OCI-LY7 (cell line): ENCODE results near the gene GPSM3. TPM values are rescaled to one million over a fixed set of nuclear protein-coding genes. Genes with fewer than 3 reads are reported as not detected.

Experiments used
- BruUV-seq: library from RNA; stranded (reverse); fragments of 400-500 nt; replicated peaks from 2 replicates; lab custom pipeline; 2021; lab: Mats Ljungman, UMichigan
- CTCF ChIA-PET: fragments of 300-600 bp; sonication (Branson Sonifier 250); formaldehyde crosslinking; loops from one replicate; lab custom pipeline; 2022; ENCODE audit warnings: antibody characterized with exemption; ENCODE audit not compliant: unreplicated experiment; lab: Charles Lee
- POLR2A ChIA-PET: fragments of 300-600 bp; sonication (Branson Sonifier 250); formaldehyde crosslinking; loops from one replicate; lab custom pipeline; 2022; ENCODE audit warnings: antibody characterized with exemption; lab: Charles Lee
- DNase-seq: peaks from one replicate; pipeline ENCODE4 v3.0.0-alpha.2; 2015; ENCODE audit warnings: low spot score
- H2AFZ ChIP-seq: fragments of 200-600 bp; sonication (generic), shearing (Covaris generic); 2 replicates; pipeline ENCODE4 v1.6.1; 2014; ENCODE audit warnings: mild to moderate bottlenecking, antibody characterized with exemption, low read length, moderate library complexity
- H3K27ac ChIP-seq: fragments of 200-600 bp; sonication (generic); 2 replicates; pipeline ENCODE4 v1.5.1; 2014; ENCODE audit warnings: mixed run types, low read depth, mild to moderate bottlenecking, moderate library complexity, low read length, inconsistent platforms; ENCODE audit not compliant: poor library complexity, severe bottlenecking
- H3K36me3 ChIP-seq: fragments of 200-600 bp; sonication (generic); 2 replicates; pipeline ENCODE4 v1.6.1; 2014; ENCODE audit warnings: mild to moderate bottlenecking, antibody characterized with exemption, low read length, moderate library complexity, mixed read lengths; ENCODE audit not compliant: insufficient read depth
- H3K4me1 ChIP-seq: fragments of 200-600 bp; sonication (generic); 2 replicates; pipeline ENCODE4 v1.5.1; 2014; ENCODE audit warnings: mild to moderate bottlenecking, low read length; ENCODE audit not compliant: insufficient read depth, poor library complexity, severe bottlenecking
- H3K4me2 ChIP-seq: fragments of 200-600 bp; sonication (generic); 2 replicates; pipeline ENCODE4 v1.6.1; 2014; ENCODE audit warnings: mild to moderate bottlenecking, low read length
- H3K4me3 ChIP-seq: fragments of 200-600 bp; sonication (generic); 2 replicates; pipeline ENCODE4 v1.5.1; 2014; ENCODE audit warnings: mild to moderate bottlenecking, low read depth, low read length; ENCODE audit not compliant: poor library complexity, severe bottlenecking
- H3K79me2 ChIP-seq: fragments of 200-600 bp; sonication (generic); 2 replicates; pipeline ENCODE4 v1.6.1; 2016; ENCODE audit warnings: low read depth, mild to moderate bottlenecking, low read length, moderate library complexity, mixed read lengths; ENCODE audit not compliant: insufficient read depth
- H3K9me2 ChIP-seq: fragments of 200-600 bp; sonication (generic); 2 replicates; pipeline ENCODE4 v1.6.1; 2016; ENCODE audit warnings: mild to moderate bottlenecking, low read length, mixed read lengths; ENCODE audit not compliant: insufficient read depth
- H3K9me3 ChIP-seq: fragments of 200-600 bp; sonication (generic); 2 replicates; pipeline ENCODE4 v1.6.1; 2014; ENCODE audit warnings: mild to moderate bottlenecking, mixed run types, low read length, mixed read lengths
- H4K20me1 ChIP-seq: fragments of 200-600 bp; sonication (generic); 2 replicates; pipeline ENCODE4 v1.6.1; 2014; ENCODE audit warnings: mild to moderate bottlenecking, antibody characterized with exemption, low read length, moderate library complexity, mixed read lengths; ENCODE audit not compliant: insufficient read depth
- EZH2phosphoT487 ChIP-seq: fragments of 200-600 bp; sonication (generic); IDR thresholded peaks from 2 replicates; pipeline ENCODE4 v1.6.1; 2018; ENCODE audit warnings: low read depth, borderline replicate concordance, mild to moderate bottlenecking, mixed run types, antibody characterized with exemption, low read length, moderate library complexity, mixed read lengths
- intact Hi-C: fragments of 100-400 bp; cut with micrococcal nuclease; formaldehyde crosslinking; loops from one replicate; pipeline ENCODE4 v1.10.0; 2022; ENCODE audit not compliant: unreplicated experiment
- total RNA-seq, 2 experiments: library from RNA; depleted of rRNA in 1 of 2; stranded (reverse); fragments of >200 nt in 1 of 2; shearing (Covaris generic) in 1 of 2; gene quantifications; 2 replicates each; pipeline ENCODE4 v1.2.3, GENCODE V29; 2014 to 2022
- TF ChIP-seq, protein P1 (sequence below): fragments of 200-600 bp; sonication (generic); conservative IDR thresholded peaks from 2 replicates; pipeline ENCODE4 v1.5.1; 2014; ENCODE audit warnings: mild to moderate bottlenecking, antibody characterized with exemption, low read length, moderate library complexity, mixed read lengths

The GPSM3 gene
- total RNA-seq, 2 experiments from 2014 or later = 94.4 to 100 TPM

DNA sequence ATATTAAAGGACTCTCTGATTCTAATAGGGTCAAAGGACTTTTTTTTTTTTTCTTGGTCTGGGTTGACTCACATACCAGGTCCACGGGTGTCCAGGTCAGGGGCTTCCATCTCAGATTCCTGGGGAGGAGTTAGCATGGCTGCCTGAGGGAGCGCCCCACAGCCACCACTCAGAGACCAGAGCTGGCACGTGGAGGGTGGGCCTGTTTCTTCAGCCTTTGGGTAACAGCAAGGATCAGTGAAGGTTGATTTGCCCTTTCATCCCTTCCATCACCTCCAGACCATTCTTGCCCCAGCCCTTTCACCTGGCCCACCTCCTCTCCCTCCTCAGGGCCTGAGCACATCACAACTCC, 5.9 kb upstream of the GPSM3 start:
- no peaks in the 10 kb centered on the region for H3K36me3 ChIP-seq
- peaks cover 39% of the 10 kb centered on the region for H3K4me1 ChIP-seq
- no peak for DNase-seq
- BruUV-seq = no TSS peak
- H3K4me3 ChIP-seq = no peak overlapping the region
- ChIA-PET POLR2A (no interaction called here), CTCF (no interaction called here)
- no peaks in the 10 kb centered on the region for H3K9me3 ChIP-seq
- no peak overlapping the region for H3K27ac ChIP-seq
- H4K20me1 ChIP-seq = no peaks in the 10 kb centered on the region
- intact Hi-C loops = no loop called here
- no peaks in the 10 kb centered on the region for H3K9me2 ChIP-seq
- no peak overlapping the region for H3K4me2 ChIP-seq
- TF ChIP-seq, protein P1, sequence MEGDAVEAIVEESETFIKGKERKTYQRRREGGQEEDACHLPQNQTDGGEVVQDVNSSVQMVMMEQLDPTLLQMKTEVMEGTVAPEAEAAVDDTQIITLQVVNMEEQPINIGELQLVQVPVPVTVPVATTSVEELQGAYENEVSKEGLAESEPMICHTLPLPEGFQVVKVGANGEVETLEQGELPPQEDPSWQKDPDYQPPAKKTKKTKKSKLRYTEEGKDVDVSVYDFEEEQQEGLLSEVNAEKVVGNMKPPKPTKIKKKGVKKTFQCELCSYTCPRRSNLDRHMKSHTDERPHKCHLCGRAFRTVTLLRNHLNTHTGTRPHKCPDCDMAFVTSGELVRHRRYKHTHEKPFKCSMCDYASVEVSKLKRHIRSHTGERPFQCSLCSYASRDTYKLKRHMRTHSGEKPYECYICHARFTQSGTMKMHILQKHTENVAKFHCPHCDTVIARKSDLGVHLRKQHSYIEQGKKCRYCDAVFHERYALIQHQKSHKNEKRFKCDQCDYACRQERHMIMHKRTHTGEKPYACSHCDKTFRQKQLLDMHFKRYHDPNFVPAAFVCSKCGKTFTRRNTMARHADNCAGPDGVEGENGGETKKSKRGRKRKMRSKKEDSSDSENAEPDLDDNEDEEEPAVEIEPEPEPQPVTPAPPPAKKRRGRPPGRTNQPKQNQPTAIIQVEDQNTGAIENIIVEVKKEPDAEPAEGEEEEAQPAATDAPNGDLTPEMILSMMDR = no peak
- no peak for TF ChIP-seq EZH2phosphoT487
- no peaks in the 10 kb centered on the region for H3K79me2 ChIP-seq
- H2AFZ ChIP-seq = no peak overlapping the region

DNA sequence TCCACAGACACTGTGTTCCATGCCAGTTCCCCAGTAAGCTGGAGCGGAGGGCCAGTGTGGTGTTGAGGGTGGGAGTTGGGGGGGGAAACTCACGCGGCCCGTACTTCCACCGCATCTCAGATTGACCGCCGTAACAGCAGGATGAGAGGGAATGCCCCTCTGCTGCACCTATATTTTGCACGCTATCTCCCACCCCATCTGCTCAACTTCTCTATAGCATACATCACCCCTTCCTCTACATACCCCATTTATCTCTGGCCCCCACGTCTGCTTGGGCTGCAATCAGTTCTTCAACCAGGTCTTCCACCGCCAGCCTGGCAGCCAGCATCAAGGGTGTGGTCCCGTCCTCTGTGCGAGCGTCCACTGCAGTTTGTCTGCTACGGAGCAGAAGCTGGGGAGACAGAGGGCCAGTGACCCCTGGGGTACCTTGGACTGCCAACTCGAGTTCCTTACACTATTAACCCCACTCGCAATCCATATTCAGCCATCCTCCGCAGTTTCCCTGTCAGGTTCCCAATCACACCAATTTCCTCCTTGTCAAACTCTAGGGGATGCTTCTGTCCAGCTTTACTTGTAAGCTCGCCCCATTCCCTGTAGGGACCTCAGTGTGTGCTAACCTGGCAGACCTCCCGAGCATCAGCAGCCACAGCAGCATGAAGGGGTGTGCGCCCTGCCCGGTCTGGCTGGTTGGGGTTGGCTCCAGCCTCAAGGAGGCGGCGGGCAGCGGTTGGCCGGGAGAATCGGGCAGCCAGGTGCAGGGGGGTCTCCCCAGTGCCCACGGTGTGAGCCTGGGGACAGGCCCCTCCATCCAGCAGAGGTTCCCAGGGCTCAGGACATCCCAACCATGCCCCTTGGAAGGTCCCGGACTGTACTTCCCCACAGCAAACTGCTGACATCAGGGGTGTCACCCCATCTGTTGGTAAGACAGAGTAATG, 4.5 kb upstream of the GPSM3 start:
- ChIA-PET CTCF (interaction anchor here (0.6 kb wide), 2 partner anchors 87 to 651 kb away, joined by 7 to 15 read pairs; no protein-coding TSS in a partner anchor), POLR2A (interaction anchor here (0.6 to 0.9 kb wide), 4 partner anchors 9 to 54 kb away, joined by 3 to 6 read pairs (median 4); partner anchors contain the start of gene NOTCH4)
- Histone ChIP-seq H3K4me3 (peak overlapping the region; percentile 79), H3K79me2 (peaks cover 7% of the 10 kb centered on the region; the same call in 1 of the 2 replicates), H3K4me2 (peak overlapping the region; percentile 74), H3K9me2 (no peaks in the 10 kb centered on the region), H3K36me3 (no peaks in the 10 kb centered on the region), H3K4me1 (peaks cover 44% of the 10 kb centered on the region), H2AFZ (no peak overlapping the region; the same call in 1 of the 2 replicates), H3K9me3 (no peaks in the 10 kb centered on the region), H3K27ac (peak overlapping the region; percentile 72), H4K20me1 (no peaks in the 10 kb centered on the region)
- TF ChIP-seq, protein P1 = 0 out of 2 replicates have a peak, but pooled peaks have one; percentile 14
- TF ChIP-seq EZH2phosphoT487 = no peak
- intact Hi-C loops = no loop called here
- no TSS peak for BruUV-seq
- no peak for DNase-seq
